Neural progenitor cell (in vitro differentiated cells): ENCODE data around the gene CFDP1. TPM values are rescaled to one million over a fixed set of nuclear protein-coding genes. Genes with fewer than 3 reads are reported as not detected.
A peak's percentile ranks its signal among the peaks of the same experiment; 100 is the strongest.

Experiments used
- DNase-seq: peaks from one replicate; pipeline ENCODE4 v3.0.0-alpha.2; 2016; ENCODE audit warnings: low spot score
- H2AFZ ChIP-seq: fragments of 200-600 bp; sonication (generic); replicated peaks from 2 replicates; pipeline ENCODE4 v1.6.1; 2016; ENCODE audit warnings: antibody characterized with exemption
- H3F3A ChIP-seq: fragments of 200-600 bp; sonication (generic); 2 replicates; pipeline ENCODE4 v1.6.1; 2016; ENCODE audit warnings: antibody characterized with exemption, low read depth
- H3K27ac ChIP-seq: fragments of 200-600 bp; sonication (generic); 2 replicates; pipeline ENCODE4 v1.5.1; 2016; ENCODE audit warnings: mild to moderate bottlenecking
- H3K27me3 ChIP-seq: fragments of 200-600 bp; sonication (generic); 2 replicates; pipeline ENCODE4 v1.6.1; 2016; ENCODE audit warnings: mild to moderate bottlenecking, moderate library complexity
- H3K36me3 ChIP-seq: fragments of 200-600 bp; sonication (generic); 2 replicates; pipeline ENCODE4 v1.5.1; 2016
- H3K4me1 ChIP-seq: fragments of 200-600 bp; sonication (generic); 2 replicates; pipeline ENCODE4 v1.6.1; 2016; ENCODE audit warnings: mixed run types
- H3K4me2 ChIP-seq: fragments of 200-600 bp; sonication (generic); 2 replicates; pipeline ENCODE4 v1.6.1; 2016
- H3K4me3 ChIP-seq: fragments of 200-600 bp; sonication (generic); 2 replicates; pipeline ENCODE4 v1.5.1; 2016
- H3K79me2 ChIP-seq: fragments of 200-600 bp; sonication (generic); 2 replicates; pipeline ENCODE4 v1.6.1; 2016; ENCODE audit warnings: low read depth
- H3K9ac ChIP-seq: fragments of 200-600 bp; sonication (generic); 2 replicates; pipeline ENCODE4 v1.6.1; 2016
- H3K9me3 ChIP-seq: fragments of 200-600 bp; sonication (generic); 2 replicates; pipeline ENCODE4 v1.5.1; 2016; ENCODE audit warnings: low read depth
- H4K20me1 ChIP-seq: fragments of 200-600 bp; sonication (generic); 2 replicates; pipeline ENCODE4 v1.6.1; 2016; ENCODE audit warnings: low read depth
- H3K27ac Mint-ChIP-seq: 3 replicates; pipeline ENCODE4 v1.8.0; 2021; ENCODE audit warnings: mixed read lengths
- H3K27me3 Mint-ChIP-seq: 2 replicates; pipeline ENCODE4 v1.8.0; 2022; ENCODE audit warnings: low read depth, mild to moderate bottlenecking, inconsistent platforms, moderate library complexity, mixed read lengths; ENCODE audit not compliant: insufficient read depth
- H3K36me3 Mint-ChIP-seq: 3 replicates; pipeline ENCODE4 v1.8.0; 2021; ENCODE audit warnings: mixed read lengths
- H3K4me1 Mint-ChIP-seq: 3 replicates; pipeline ENCODE4 v1.8.0; 2021; ENCODE audit warnings: mixed read lengths
- H3K4me3 Mint-ChIP-seq: 3 replicates; pipeline ENCODE4 v1.8.0; 2021; ENCODE audit warnings: mild to moderate bottlenecking, moderate library complexity, mixed read lengths
- H3K9me3 Mint-ChIP-seq: 3 replicates; pipeline ENCODE4 v1.8.0; 2020; ENCODE audit warnings: mixed read lengths
- EZH2 ChIP-seq: fragments of 200-600 bp; sonication (generic); IDR thresholded peaks from 2 replicates; pipeline ENCODE4 v1.6.1; 2017; ENCODE audit warnings: antibody characterized with exemption, mild to moderate bottlenecking, moderate library complexity
- EZH2phosphoT487 ChIP-seq: fragments of 200-600 bp; sonication (generic); IDR thresholded peaks from 2 replicates; pipeline ENCODE4 v1.6.1; 2017; ENCODE audit warnings: antibody characterized with exemption
- total RNA-seq: library from RNA; depleted of rRNA; stranded (reverse); fragments of >200 nt; gene quantifications from 2 replicates; pipeline ENCODE4 v1.2.3, GENCODE V29; 2015; ENCODE audit warnings: low replicate concordance
- TF ChIP-seq, protein P1 (sequence below): fragments of 200-600 bp; sonication (generic); IDR thresholded peaks from 2 replicates; pipeline ENCODE4 v1.5.1; 2017; ENCODE audit warnings: antibody characterized with exemption, mild to moderate bottlenecking

The CFDP1 gene
- total RNA-seq, 1 donor from 2014 or later: 159 TPM

DNA sequence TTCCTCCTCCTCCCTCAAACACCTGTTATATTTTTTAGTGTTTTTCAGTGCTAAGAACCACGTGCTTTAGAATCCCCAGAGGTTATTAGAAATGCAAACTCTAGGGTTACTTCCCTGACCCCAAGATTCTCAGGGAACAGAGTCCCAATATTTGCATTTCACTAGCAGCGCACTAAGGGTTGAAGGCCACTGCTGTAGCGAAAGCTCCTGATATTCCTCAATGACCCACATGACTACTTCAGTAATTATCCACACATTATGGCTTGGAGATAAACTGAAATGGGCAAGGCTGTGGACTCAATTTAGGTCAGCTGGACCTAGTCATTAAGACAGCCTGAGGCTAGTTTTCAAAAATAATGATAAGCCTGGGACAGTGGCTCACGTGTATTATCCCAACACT lies 103.4 kb downstream of the CFDP1 start:
- H3K27me3 Mint-ChIP-seq: no peaks in the 10 kb centered on the region
- Histone ChIP-seq H3K9ac (no peak overlapping the region), H3F3A (no peaks in the 10 kb centered on the region), H3K4me3 (no peak overlapping the region), H4K20me1 (no peaks in the 10 kb centered on the region), H3K27ac (no peak overlapping the region), H3K79me2 (no peaks in the 10 kb centered on the region), H3K4me2 (no peak overlapping the region), H3K4me1 (no peaks in the 10 kb centered on the region), H3K27me3 (no peaks in the 10 kb centered on the region), H3K36me3 (no peaks in the 10 kb centered on the region), H3K9me3 (no peaks in the 10 kb centered on the region), H2AFZ (no peak overlapping the region)
- peaks cover 19% of the 10 kb centered on the region for H3K4me1 Mint-ChIP-seq
- peaks cover 15% of the 10 kb centered on the region for H3K36me3 Mint-ChIP-seq
- no peak overlapping the region for H3K4me3 Mint-ChIP-seq
- no peak for DNase-seq
- no peaks in the 10 kb centered on the region for H3K9me3 Mint-ChIP-seq
- TF ChIP-seq EZH2: no peak
- no peak overlapping the region for H3K27ac Mint-ChIP-seq

GRCh38 chr16:75326333-75326732 lies 107.0 kb downstream of the CFDP1 start:
- H3K4me2 ChIP-seq: no peak overlapping the region
- H3K27me3 ChIP-seq: no peaks in the 10 kb centered on the region
- H3K4me3 ChIP-seq: no peak overlapping the region
- no peaks in the 10 kb centered on the region for H4K20me1 ChIP-seq
- Mint-ChIP-seq H3K27ac (peak overlapping the region; percentile 29), H3K36me3 (peaks cover 8% of the 10 kb centered on the region), H3K4me3 (no peak overlapping the region), H3K27me3 (no peaks in the 10 kb centered on the region), H3K9me3 (no peaks in the 10 kb centered on the region), H3K4me1 (peaks cover 32% of the 10 kb centered on the region)
- no peak overlapping the region for H2AFZ ChIP-seq
- H3K9ac ChIP-seq: no peak overlapping the region
- H3K79me2 ChIP-seq: no peaks in the 10 kb centered on the region
- H3K9me3 ChIP-seq: no peaks in the 10 kb centered on the region
- H3K36me3 ChIP-seq: no peaks in the 10 kb centered on the region
- DNase-seq: no peak
- H3F3A ChIP-seq: no peaks in the 10 kb centered on the region
- H3K4me1 ChIP-seq: no peaks in the 10 kb centered on the region
- TF ChIP-seq EZH2 (no peak), EZH2phosphoT487 (no peak)
- TF ChIP-seq, protein P1, sequence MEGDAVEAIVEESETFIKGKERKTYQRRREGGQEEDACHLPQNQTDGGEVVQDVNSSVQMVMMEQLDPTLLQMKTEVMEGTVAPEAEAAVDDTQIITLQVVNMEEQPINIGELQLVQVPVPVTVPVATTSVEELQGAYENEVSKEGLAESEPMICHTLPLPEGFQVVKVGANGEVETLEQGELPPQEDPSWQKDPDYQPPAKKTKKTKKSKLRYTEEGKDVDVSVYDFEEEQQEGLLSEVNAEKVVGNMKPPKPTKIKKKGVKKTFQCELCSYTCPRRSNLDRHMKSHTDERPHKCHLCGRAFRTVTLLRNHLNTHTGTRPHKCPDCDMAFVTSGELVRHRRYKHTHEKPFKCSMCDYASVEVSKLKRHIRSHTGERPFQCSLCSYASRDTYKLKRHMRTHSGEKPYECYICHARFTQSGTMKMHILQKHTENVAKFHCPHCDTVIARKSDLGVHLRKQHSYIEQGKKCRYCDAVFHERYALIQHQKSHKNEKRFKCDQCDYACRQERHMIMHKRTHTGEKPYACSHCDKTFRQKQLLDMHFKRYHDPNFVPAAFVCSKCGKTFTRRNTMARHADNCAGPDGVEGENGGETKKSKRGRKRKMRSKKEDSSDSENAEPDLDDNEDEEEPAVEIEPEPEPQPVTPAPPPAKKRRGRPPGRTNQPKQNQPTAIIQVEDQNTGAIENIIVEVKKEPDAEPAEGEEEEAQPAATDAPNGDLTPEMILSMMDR: no peak
- H3K27ac ChIP-seq: no peak overlapping the region

DNA sequence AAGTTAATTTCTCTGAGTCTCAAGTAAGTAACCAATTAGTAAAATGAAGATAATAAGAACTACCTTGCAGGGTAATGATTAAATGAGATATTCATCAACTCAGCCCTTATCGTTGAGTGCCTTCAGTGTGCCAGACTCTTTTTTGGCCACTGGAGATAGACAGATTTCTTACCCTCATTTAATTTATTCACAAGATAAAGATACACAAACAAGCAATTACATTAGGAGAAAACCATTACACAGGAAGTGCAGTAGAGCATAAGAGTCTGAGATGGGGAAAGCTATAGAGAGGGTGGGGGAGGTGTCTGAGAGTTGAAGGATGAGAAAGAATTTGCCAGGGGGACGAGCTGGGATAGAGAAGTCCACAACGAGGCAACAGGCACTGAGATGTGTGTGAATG lies 109.4 kb downstream of the CFDP1 start:
- H3K36me3 ChIP-seq: no peaks in the 10 kb centered on the region
- H3K27ac ChIP-seq: no peak overlapping the region
- peak overlapping the region; percentile 58 for H3K27ac Mint-ChIP-seq
- H3K36me3 Mint-ChIP-seq: peaks cover 3% of the 10 kb centered on the region
- no peaks in the 10 kb centered on the region for H3K27me3 Mint-ChIP-seq
- H3F3A ChIP-seq: no peaks in the 10 kb centered on the region
- peaks cover 8% of the 10 kb centered on the region for H4K20me1 ChIP-seq
- no peak overlapping the region for H3K4me3 Mint-ChIP-seq
- no peaks in the 10 kb centered on the region for H3K9me3 Mint-ChIP-seq
- no peak overlapping the region for H3K4me2 ChIP-seq
- no peaks in the 10 kb centered on the region for H3K27me3 ChIP-seq
- peaks cover 17% of the 10 kb centered on the region for H3K4me1 ChIP-seq
- no peak overlapping the region for H3K4me3 ChIP-seq
- TF ChIP-seq, protein P1: no peak
- TF ChIP-seq EZH2phosphoT487: no peak
- TF ChIP-seq EZH2: no peak
- no peak for DNase-seq
- no peak overlapping the region for H2AFZ ChIP-seq
- no peaks in the 10 kb centered on the region for H3K9me3 ChIP-seq
- peaks cover 49% of the 10 kb centered on the region for H3K4me1 Mint-ChIP-seq
- no peak overlapping the region for H3K9ac ChIP-seq
- H3K79me2 ChIP-seq: no peaks in the 10 kb centered on the region

GRCh38 chr16:75323198-75323597 lies 110.1 kb downstream of the CFDP1 start:
- no peak overlapping the region for H3K4me3 ChIP-seq
- H3K4me3 Mint-ChIP-seq: no peak overlapping the region
- H3K36me3 Mint-ChIP-seq: peaks cover 3% of the 10 kb centered on the region
- no peak overlapping the region for H3K9ac ChIP-seq
- DNase-seq: no peak
- H3K4me2 ChIP-seq: no peak overlapping the region
- TF ChIP-seq EZH2phosphoT487 (no peak), EZH2 (no peak)
- TF ChIP-seq, protein P1: no peak
- H2AFZ ChIP-seq: no peak overlapping the region
- H3K4me1 Mint-ChIP-seq: peaks cover 54% of the 10 kb centered on the region
- H3K79me2 ChIP-seq: no peaks in the 10 kb centered on the region
- H3K27me3 Mint-ChIP-seq: no peaks in the 10 kb centered on the region
- peaks cover 8% of the 10 kb centered on the region for H4K20me1 ChIP-seq
- no peaks in the 10 kb centered on the region for H3K27me3 ChIP-seq
- H3K9me3 Mint-ChIP-seq: no peaks in the 10 kb centered on the region
- no peaks in the 10 kb centered on the region for H3K9me3 ChIP-seq
- H3K27ac Mint-ChIP-seq: no peak overlapping the region
- no peak overlapping the region for H3K27ac ChIP-seq
- no peaks in the 10 kb centered on the region for H3F3A ChIP-seq
- H3K36me3 ChIP-seq: no peaks in the 10 kb centered on the region
- peaks cover 17% of the 10 kb centered on the region for H3K4me1 ChIP-seq
